Aorta (tissue), 5 donors: Measurements from ENCODE around the gene SHMT1. TPM values are rescaled to one million over a fixed set of nuclear protein-coding genes. Genes with fewer than 3 reads are reported as not detected.
"Not testable (repeated sequence)": the region's sequence is repeated elsewhere in the genome, so short reads cannot be mapped to it uniquely, and the experiment has no call there.

ENCODE experiments used
- ATAC-seq: fragments of 200-7000 bp; cut with Tn5 transposase; one replicate; pipeline ENCODE4 v1.9.1; 2022; ENCODE audit warnings: moderate library complexity; ENCODE audit not compliant: low FRiP score
- DNase-seq, 2 donors: peaks; one replicate each; pipeline ENCODE4 v3.0.0-alpha.2; 2020
- H3K27ac ChIP-seq, 2 donors: one replicate each; pipeline ENCODE4 v1.5.1; 2013; ENCODE audit warnings: low read length in 2 of 2, mild to moderate bottlenecking in 2 of 2, moderate library complexity in 2 of 2, control low read depth in 1 of 2, inconsistent platforms in 1 of 2, low read depth in 1 of 2
- H3K27me3 ChIP-seq, 2 donors: one replicate each; pipeline ENCODE4 v1.6.1; 2013; ENCODE audit warnings: control low read depth in 1 of 2, low read length in 1 of 2, mild to moderate bottlenecking in 1 of 2, moderate library complexity in 1 of 2; ENCODE audit not compliant: insufficient read depth in 2 of 2, control insufficient read depth in 1 of 2
- H3K36me3 ChIP-seq, 2 donors: one replicate each; pipeline ENCODE4 v1.6.1; 2013; ENCODE audit warnings: control low read depth in 1 of 2, low read length in 1 of 2, mild to moderate bottlenecking in 1 of 2; ENCODE audit not compliant: insufficient read depth in 2 of 2, control insufficient read depth in 1 of 2
- H3K4me1 ChIP-seq, 2 donors: one replicate each; pipeline ENCODE4 v1.6.1; 2013; ENCODE audit warnings: low read length in 2 of 2, control low read depth in 1 of 2, mild to moderate bottlenecking in 1 of 2, moderate library complexity in 1 of 2; ENCODE audit not compliant: insufficient read depth in 2 of 2, control insufficient read depth in 1 of 2
- H3K4me3 ChIP-seq, 2 donors: one replicate each; pipeline ENCODE4 v1.5.1; 2013; ENCODE audit warnings: low read length in 2 of 2, control low read depth in 1 of 2, mild to moderate bottlenecking in 1 of 2
- H3K9me3 ChIP-seq: one replicate; pipeline ENCODE4 v1.6.1; 2013; ENCODE audit warnings: mild to moderate bottlenecking, low read length; ENCODE audit not compliant: control insufficient read depth
- WGBS, 2 donors: extraction: QIAGEN DNeasy Blood & Tissue Kit; methylation state at CpG; one replicate each; pipeline ENCODE4 v1.1.7; 2013; 5-methylcytosine and 5-hydroxymethylcytosine counted together
- intact Hi-C, 2 donors: fragments of 100-400 bp; cut with DNase I; formaldehyde crosslinking; loops; one replicate each; pipeline versions ENCODE4 v1.14.2 to v1.15.0; 2022
- polyA plus RNA-seq, 2 donors: library from polyadenylated mRNA; stranded (reverse); fragments of 200-250 nt; gene quantifications; one replicate each; pipeline ENCODE4 v1.2.3, GENCODE V29; 2013
- total RNA-seq, 2 donors: library from RNA; stranded (reverse); fragmentation: NEBNext Ultra II Directional; extraction: Animal tissue kit (Norgen Biotek cat#: 25700); gene quantifications; one replicate each; pipeline ENCODE4 v1.2.1, GENCODE V29; 2021
- donor health status: healthy with polysubstance abuse.
- donor health status: Bipolar disorder and iron deficiency.
- donor health status: DM: no; HTN: no; CAD: no.
- donor health status: DM: no; HTN: no; CAD: no.
- donor health status: DM: yes; HTN: yes; CAD: no.

SHMT1 gene
- total and polyA plus RNA-seq, 4 donors: 7.3 to 21.7 (median 15.4) TPM

DNA sequence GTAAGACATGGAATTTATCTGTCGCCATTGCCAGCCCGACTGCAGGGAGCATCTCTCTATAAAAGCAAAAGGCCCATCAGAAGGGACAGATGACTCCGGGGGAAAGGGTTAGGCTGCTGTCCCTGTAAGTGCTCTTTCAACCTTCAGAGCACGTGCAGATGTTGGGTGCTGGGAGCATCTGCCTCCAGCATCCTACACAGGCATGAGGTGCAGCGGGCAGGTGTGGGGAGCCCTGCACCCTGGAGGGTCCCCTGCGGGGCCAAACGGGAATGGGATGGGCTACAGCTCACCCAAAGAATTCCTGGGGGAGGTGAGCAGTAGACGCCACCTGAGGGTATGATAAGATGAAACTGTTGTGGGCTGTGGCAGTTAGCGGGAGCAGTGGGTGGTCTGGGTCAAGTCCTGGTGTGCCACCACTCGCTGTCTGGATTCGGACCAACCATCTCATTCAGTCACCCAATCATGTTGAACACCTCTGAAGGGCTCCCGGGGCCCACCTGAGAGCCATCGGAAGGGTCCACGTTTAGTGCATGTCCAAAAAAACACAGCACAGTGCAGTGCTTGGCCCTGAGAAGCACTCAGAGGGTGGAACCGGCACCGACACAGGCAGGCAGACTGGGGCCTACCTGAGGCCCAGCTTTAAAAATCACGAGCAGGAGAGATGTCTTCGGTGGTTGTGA lies 44.4 kb downstream of the SHMT1 start:
- intact Hi-C loops: no loop called here
- DNase-seq (peak in 1 of 2 donors; percentile 57), ATAC-seq (no peak)
- H3K36me3 ChIP-seq: peaks cover 0 to 3% of the 10 kb centered on the region in 2 donors
- H3K4me3 ChIP-seq: no peak overlapping the region
- no peaks in the 10 kb centered on the region for H3K4me1 ChIP-seq
- H3K27ac ChIP-seq: no peak overlapping the region
- 77 to 83% methylated on average over 18 of the region's 18 CpGs for WGBS, 2 donors
- no peaks in the 10 kb centered on the region for H3K9me3 ChIP-seq
- no peaks in the 10 kb centered on the region for H3K27me3 ChIP-seq

DNA sequence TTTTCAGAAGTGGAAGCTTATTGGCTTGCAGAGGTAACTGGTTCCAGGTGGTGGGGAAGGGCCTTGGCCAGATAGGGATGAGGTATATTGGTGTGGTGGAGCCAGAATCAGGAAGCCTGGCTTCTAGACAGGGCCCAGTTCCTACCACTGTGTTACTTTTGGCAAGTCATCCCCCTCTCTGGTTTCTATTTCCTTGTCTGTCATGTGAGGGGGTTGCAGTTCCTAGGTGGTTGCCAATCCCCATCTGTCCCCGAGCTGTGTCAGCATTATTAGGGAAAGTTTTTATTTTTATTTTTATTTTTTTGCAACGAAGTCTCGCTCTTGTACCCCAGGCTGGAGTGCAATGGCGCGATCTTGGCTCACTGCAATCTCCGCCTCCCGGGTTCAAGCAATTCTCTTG lies 45.2 kb downstream of the SHMT1 start:
- intact Hi-C loops: no loop called here
- no peaks in the 10 kb centered on the region for H3K27me3 ChIP-seq
- H3K4me3 ChIP-seq: no peak overlapping the region
- no peak for ATAC-seq
- 82 to 85% methylated on average over 7 of the region's 7 CpGs for WGBS, 2 donors
- peak in 1 of 2 donors; percentile 4 for DNase-seq
- H3K36me3 ChIP-seq: peaks cover 0 to 2% of the 10 kb centered on the region in 2 donors
- H3K4me1 ChIP-seq: no peaks in the 10 kb centered on the region
- H3K9me3 ChIP-seq: no peaks in the 10 kb centered on the region
- no peak overlapping the region for H3K27ac ChIP-seq

DNA sequence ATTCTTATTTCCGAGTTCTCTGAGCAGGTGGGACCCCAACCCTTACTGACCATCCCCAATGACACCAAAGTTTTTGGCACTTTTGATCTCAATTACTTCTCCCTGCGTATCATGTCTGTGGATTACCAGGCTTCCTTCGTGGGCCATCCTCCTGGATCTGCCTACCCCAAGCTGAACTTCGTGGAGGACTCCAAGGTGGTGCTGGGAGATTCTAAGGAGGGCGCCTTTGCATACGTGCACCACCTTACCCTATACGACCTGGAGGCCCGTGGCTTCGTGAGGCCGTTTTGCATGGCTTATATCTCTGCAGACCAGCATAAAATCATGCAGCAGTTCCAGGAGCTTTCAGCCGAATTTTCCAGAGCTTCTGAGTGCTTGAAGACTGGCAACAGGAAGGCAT lies 47.4 kb downstream of the SHMT1 start:
- intact Hi-C loops: loop anchor here in 1 of 2 donors (2.0 kb wide), 1 partner anchor 55 kb away; the partner anchor contains the start of gene MIEF2
- Histone ChIP-seq H3K27me3 (no peaks in the 10 kb centered on the region), H3K9me3 (no peaks in the 10 kb centered on the region), H3K4me1 (no peaks in the 10 kb centered on the region), H3K36me3 (no peaks in the 10 kb centered on the region), H3K27ac (no peak overlapping the region), H3K4me3 (peak overlapping the region in 1 of 2 donors; percentile 58)
- DNase-seq: peak in 1 of 2 donors; percentile 57
- WGBS, 2 donors: 71 to 73% methylated on average over 11 of the region's 11 CpGs
- ATAC-seq: no peak

DNA sequence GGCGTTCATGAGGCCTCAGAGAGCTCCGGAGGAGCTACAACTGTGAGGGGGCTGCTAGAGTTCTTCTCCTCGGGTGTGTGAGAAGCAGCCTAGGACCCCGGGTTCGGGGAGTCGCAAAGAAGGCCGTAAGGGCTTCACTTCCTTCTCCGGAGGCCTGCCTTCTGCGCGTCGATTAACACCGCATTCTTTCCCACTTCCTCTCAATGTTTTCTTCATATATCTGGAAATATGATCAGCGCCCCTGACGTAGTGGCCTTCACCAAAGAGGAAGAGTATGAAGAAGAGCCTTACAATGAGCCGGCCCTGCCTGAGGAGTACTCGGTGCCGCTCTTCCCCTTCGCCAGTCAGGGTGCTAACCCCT lies 47.8 kb downstream of the SHMT1 start:
- peak overlapping the region; percentile 12 to 71 for H3K27ac ChIP-seq
- H3K36me3 ChIP-seq: no peaks in the 10 kb centered on the region
- H3K27me3 ChIP-seq: no peaks in the 10 kb centered on the region
- no peaks in the 10 kb centered on the region for H3K9me3 ChIP-seq
- ATAC-seq: no peak
- no peaks in the 10 kb centered on the region for H3K4me1 ChIP-seq
- H3K4me3 ChIP-seq: peak overlapping the region; percentile 51 to 58
- WGBS, 2 donors: 10 to 12% methylated on average over 18 of the region's 18 CpGs
- intact Hi-C loops: loop anchor here in 1 of 2 donors (2.0 kb wide), 1 partner anchor 55 kb away; the partner anchor contains the start of gene MIEF2
- DNase-seq: peak; percentile 54 to 63

DNA sequence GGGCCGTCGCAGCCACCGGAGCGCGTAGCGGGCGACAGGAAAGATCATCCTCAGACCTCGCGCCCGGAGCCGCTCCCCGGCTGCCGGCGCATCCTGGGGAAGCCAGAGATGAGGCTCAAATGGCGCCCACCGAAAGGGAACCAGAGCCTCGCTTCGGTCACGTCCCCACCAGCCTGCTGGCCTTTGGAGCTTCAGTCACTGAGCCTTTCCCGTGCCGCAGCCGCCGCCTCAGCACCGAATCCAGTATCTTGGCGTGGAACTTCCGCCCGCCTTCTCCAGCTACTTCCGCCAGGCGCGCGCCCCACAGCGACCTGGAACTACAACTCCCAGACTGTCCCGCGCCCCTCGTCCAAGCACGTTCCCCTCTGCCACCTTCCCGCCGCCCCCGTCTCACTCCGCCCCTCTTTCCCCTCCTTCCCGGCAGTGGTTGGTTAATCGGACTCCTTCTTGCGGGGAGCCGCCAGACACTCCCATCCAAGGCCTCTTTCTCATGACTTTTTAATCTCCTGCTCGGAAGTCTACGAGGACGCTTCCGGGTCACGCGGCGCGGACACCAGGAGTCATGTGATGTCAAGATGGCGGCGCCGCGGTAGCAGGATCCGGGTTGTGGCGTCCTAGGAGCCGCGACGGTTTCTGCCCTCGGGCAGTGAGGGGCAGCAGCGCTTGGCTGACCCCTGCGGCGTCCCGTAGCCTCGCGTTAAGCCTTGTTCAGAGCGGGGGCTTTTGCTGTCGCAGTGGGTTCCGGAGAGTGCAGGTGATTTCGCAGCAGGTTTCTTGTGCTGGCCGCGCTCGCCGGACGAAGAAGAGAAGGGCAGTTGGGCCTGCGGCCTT lies 48.4 kb downstream of the SHMT1 start, which contains the start of the genes SMCR8 and TOP3A:
SMCR8 (plus strand) TSS at position 563 of the 831 bp plus-strand sequence. CDS start 497 bp downstream, outside the sequence.
TOP3A (minus strand) TSS at position 264 of the 831 bp plus-strand sequence; CDS start at position 48, 216 bp downstream.
- ATAC-seq: peak; percentile 99
- no peaks in the 10 kb centered on the region for H3K36me3 ChIP-seq

DNA sequence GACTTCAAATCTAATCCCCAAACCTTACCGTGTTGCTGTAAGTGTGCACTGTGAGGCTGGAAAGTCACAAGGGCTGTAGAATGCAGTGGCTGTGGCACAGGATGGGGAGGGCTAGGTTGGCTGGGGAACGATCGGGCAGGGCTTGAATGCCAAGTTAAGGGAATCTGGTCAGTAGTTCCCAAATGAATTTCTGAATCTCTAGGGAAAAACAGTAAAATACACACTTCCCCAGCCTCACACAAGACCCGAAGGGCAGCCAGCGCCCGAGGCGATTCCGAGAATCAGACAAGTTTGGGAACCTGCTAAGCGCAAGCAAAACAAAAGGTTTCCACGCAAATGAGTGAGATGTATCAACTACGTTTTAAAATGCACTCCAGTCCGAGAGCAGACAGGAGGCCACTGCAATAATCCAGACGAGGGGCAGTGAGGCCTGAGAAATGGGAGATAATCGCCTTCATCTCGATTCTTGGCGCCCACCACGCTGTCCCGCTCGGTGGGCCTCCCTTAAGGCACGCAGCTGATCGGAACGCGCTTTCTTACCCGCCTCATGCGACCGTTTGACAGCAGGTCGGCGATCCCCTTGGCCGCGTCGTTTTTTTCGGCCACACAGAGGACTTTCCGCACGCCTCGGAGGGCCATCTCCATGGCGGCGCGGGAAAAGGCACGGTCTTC lies 49.2 kb downstream of the SHMT1 start:
- Histone ChIP-seq H3K27ac (peak overlapping the region; percentile 12 to 20), H3K27me3 (no peaks in the 10 kb centered on the region), H3K9me3 (no peaks in the 10 kb centered on the region), H3K4me1 (no peaks in the 10 kb centered on the region), H3K36me3 (no peaks in the 10 kb centered on the region), H3K4me3 (peak overlapping the region; percentile 20 to 72)
- ATAC-seq (peak; percentile 19), DNase-seq (peak; percentile 47 to 68)
- intact Hi-C loops: loop anchor here (2.0 to 5.0 kb wide), 2 partner anchors 53 to 57 kb away; partner anchors contain the start of genes FLII (in 1 of the 2) and MIEF2 (in 1 of the 2)
- 0 to 1% methylated on average over 39 of the region's 39 CpGs for WGBS, 2 donors

More for the DNA sequence above, 48.4 kb downstream of the SHMT1 start, which contains the start of the genes SMCR8 and TOP3A:
- H3K9me3 ChIP-seq: no peaks in the 10 kb centered on the region
- no peaks in the 10 kb centered on the region for H3K27me3 ChIP-seq
- DNase-seq: peak; percentile 99
- H3K4me3 ChIP-seq: peak within 1 kb of the TSS; percentile 51 to 72
- 0 to 1% methylated on average over 75 to 78 of the region's 78 CpGs for WGBS, 2 donors
- H3K4me1 ChIP-seq: no peaks in the 10 kb centered on the region
- H3K27ac ChIP-seq: peak within 1 kb of the TSS; percentile 12 to 71
- intact Hi-C loops: loop anchor here (2.0 to 5.0 kb wide), 2 partner anchors 54 to 58 kb away; partner anchors contain the start of genes FLII (in 1 of the 2) and MIEF2 (in 1 of the 2)

DNA sequence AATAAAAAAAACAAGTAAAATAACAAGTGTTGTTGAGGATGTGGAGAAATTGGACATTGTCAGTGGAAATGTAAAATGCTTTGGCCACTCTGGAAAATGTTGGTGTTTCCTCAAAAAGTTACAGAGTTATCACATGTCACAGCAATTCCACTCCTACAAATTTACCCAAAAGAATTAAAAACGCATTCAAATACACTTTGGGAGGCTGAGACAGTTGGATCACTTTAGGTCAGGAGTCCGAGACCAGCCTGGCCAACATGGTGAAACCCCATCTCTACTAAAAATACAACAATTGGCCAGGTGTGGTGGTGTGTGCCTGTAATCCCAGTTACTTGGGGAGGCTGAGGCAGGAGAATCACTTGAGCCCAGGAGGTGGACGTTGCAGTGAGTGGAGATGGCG lies 54.1 kb downstream of the SHMT1 start:
- WGBS, 2 donors: 90 to 94% methylated on average over 4 of the region's 4 CpGs
- intact Hi-C loops: loop anchor here in 1 of 2 donors (5.0 kb wide), 1 partner anchor 102 kb away; no protein-coding TSS in a partner anchor
- peak in 1 of 2 donors; percentile 12 for DNase-seq
- peaks cover 0 to 2% of the 10 kb centered on the region in 2 donors for H3K36me3 ChIP-seq
- H3K9me3 ChIP-seq: no peaks in the 10 kb centered on the region
- no peak overlapping the region for H3K27ac ChIP-seq
- no peaks in the 10 kb centered on the region for H3K4me1 ChIP-seq
- H3K27me3 ChIP-seq: no peaks in the 10 kb centered on the region
- H3K4me3 ChIP-seq: no peak overlapping the region
- no peak for ATAC-seq

DNA sequence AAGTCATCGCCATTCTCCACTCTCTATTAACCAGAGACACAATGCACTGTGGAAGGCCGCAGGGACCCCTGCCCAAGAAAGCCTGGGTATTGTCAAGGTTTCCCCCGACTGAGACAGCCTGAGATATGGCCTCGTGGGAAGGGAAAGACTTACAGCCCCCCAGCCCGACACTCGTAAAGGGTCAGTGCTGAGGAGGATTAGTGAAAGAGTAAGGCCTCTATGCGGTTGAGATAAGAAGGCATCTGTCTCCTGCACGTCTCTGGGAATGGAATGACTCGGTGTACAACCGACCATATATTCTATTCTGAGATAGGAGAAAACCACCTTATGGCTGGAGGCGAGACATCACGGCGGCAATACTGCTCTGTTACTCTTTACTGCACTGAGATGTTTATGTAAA lies 60.1 kb downstream of the SHMT1 start:
- H3K27me3 ChIP-seq, H3K9me3 ChIP-seq, ATAC-seq, intact Hi-C loops, H3K4me3 ChIP-seq, H3K27ac ChIP-seq, H3K4me1 ChIP-seq: not testable (repeated sequence)
- 85 to 87% methylated on average over 13 of the region's 13 CpGs for WGBS, 2 donors
- peak in 1 of 2 donors; percentile 7 for DNase-seq
- H3K36me3 ChIP-seq: peaks cover 5 to 19% of the 10 kb centered on the region in 2 donors
